Measurements from ENCODE around the gene SMCO4.

- no peak for TF ChIP-seq POLR2AphosphoS5 (IDR thresholded peaks at IDR 0.05; ENCODE audit: low read depth, low read length)
- no peak for TF ChIP-seq RXRA (IDR thresholded peaks at IDR 0.05; ENCODE audit: insufficient read depth, low read depth, low read length)
- TF ChIP-seq TAF1 (IDR thresholded peaks at IDR 0.05; ENCODE audit: low read depth, low read length) = no peak
- no peak for TF ChIP-seq JUN (IDR thresholded peaks at IDR 0.05; ENCODE audit: low read depth, low read length)
- no peak for TF ChIP-seq USF2 (IDR thresholded peaks at IDR 0.05; ENCODE audit: low read length)
- no peak for TF ChIP-seq EZH2 (IDR thresholded peaks at IDR 0.05; ENCODE audit: low read depth, low read length, severe bottlenecking)
- TF ChIP-seq SP2 (IDR thresholded peaks at IDR 0.05; ENCODE audit: low read length) = no peak
- no peak for TF ChIP-seq CTCF (IDR thresholded peaks at IDR 0.05; ENCODE audit: control extremely low read depth in 1 of 3, insufficient read depth in 1 of 3, low read depth in 1 of 3, low read length in 3 of 3)
- no peak for TF ChIP-seq NRF1 (IDR thresholded peaks at IDR 0.05; ENCODE audit: low read depth, low read length)
- TF ChIP-seq SUZ12 (IDR thresholded peaks at IDR 0.05; ENCODE audit: low read length) = no peak
- no peak for TF ChIP-seq TCF12 (IDR thresholded peaks at IDR 0.05; ENCODE audit: low read depth, low read length)
- no peak for TF ChIP-seq ATF2 (IDR thresholded peaks at IDR 0.05; ENCODE audit: low read length)
Observed at GRCh38 chr11:93569496-93569895, 26.3 kb upstream of the SMCO4 start.
